Measurements from ENCODE around the gene COPE. TPM values are rescaled to one million over a fixed set of nuclear protein-coding genes. Genes with fewer than 3 reads are reported as not detected.
A peak's percentile ranks its signal among the peaks of the same experiment; 100 is the strongest.

COPE gene
- total and polyA plus RNA-seq, 8 donors = 81.1 to 226 (median 103) TPM

DNA sequence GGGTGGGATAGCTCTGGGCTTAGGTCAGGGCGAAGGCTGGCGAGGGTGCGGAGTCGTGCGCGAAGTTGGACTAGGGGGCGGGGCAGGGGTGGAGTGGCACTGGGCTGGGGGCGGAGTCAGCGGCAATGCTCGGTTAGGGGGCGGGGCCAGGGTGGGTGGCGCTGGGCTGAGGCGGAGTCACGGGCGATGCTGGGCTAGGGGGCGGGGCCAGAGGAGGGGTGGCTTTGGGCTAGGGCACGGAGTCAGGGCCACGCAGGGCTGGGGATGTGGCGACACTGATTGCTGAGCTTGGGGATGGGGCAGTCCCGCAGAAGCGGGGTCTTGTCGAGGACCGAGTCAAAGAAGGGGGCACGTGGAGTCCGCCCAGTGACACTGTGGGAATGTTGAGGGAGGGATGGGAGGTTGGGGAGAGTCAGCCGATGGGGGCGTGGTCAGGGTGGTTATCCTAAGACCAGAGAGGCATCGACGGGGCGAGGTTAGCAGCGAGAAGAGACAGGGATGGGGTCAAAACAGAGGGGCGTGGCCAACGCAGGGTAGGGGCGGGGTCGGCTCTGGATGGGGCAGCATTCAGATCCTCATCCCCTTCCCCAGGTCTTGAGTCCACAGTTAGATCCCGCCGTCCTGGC lies 13.1 kb upstream of the COPE start:
- DNase-seq = peak in 3 of 4 donors; percentile 59 to 97 (median 84)
- no peaks in the 10 kb centered on the region for H3K27me3 ChIP-seq
- peak overlapping the region in 1 of 2 donors; percentile 32 for H3K4me3 ChIP-seq
- TF ChIP-seq, protein P1, sequence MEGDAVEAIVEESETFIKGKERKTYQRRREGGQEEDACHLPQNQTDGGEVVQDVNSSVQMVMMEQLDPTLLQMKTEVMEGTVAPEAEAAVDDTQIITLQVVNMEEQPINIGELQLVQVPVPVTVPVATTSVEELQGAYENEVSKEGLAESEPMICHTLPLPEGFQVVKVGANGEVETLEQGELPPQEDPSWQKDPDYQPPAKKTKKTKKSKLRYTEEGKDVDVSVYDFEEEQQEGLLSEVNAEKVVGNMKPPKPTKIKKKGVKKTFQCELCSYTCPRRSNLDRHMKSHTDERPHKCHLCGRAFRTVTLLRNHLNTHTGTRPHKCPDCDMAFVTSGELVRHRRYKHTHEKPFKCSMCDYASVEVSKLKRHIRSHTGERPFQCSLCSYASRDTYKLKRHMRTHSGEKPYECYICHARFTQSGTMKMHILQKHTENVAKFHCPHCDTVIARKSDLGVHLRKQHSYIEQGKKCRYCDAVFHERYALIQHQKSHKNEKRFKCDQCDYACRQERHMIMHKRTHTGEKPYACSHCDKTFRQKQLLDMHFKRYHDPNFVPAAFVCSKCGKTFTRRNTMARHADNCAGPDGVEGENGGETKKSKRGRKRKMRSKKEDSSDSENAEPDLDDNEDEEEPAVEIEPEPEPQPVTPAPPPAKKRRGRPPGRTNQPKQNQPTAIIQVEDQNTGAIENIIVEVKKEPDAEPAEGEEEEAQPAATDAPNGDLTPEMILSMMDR (IDR thresholded peaks at IDR 0.05) = no peak
- peaks cover 0 to 65% of the 10 kb centered on the region in 2 donors for H3K36me3 ChIP-seq
- intact Hi-C loops (cut with DNase I) = no loop called here
- ATAC-seq = peak; percentile 94
- H3K4me1 ChIP-seq = peaks cover 0 to 12% of the 10 kb centered on the region in 2 donors
- H3K27ac ChIP-seq = no peak overlapping the region
- H3K9me3 ChIP-seq = no peaks in the 10 kb centered on the region

DNA sequence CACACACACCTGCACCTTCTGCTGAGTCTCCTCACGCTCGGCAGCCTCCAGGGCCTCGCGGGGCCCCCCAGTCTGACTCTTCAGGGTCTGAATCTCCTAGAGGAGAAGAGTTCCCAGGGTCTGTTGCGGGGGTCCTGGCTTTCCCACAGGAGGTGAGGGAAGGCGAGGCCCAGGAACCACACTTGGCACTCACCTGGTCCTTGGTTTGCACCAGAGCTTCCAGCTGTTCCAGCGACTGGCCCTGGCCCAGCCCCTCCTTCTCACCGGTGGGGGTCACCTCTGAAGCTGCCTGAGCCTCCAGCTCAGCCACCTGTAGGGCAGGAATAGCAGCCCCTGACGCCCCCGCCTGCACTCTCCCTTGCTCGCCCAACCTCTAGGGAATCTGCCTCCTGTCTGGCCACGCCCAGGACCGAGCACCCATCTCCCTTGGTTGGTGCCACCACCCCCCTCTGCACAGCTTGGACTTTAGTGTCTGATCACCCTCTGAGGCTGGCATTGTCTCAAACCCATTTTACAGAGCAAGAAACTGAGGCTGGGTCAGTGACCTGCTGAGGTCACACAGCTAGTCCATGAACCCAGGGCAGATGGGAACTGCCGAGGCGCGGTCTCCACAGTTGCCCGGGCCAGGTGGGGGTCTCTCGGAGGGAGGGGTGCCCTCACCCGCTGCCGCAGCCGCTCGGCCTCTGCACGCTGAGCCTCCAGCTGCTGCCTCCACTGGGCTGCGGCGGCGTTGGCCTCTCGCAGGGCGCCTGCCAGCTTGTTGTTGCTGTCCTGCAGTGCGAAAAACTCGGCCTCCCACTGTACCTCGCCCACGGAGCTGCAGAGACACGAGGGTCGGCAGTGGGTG lies 12.4 kb upstream of the COPE start:
- peaks cover 0 to 73% of the 10 kb centered on the region in 2 donors for H3K36me3 ChIP-seq
- ATAC-seq = no peak

DNA sequence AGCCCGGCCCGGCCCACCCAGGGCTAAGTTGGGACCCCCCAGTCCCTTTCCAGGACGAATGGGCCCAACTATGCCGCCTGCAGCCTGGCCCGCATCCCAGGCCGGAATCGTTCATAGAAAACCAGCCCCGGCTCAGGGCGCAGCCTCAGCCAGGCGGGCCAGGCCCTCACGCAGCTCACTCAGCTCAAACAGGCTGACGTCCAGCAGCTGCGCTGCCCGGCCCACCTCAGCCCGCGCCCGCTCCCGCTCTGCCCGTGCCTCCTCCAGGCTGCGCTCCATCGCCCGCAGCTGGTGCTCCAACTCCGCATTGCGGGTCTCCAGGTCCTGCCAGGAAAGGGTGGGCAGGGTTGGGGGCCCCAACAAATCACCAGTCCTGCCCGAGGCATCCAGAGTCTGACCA lies 10.1 kb upstream of the COPE start:
- Histone ChIP-seq H3K9me3 (no peaks in the 10 kb centered on the region), H3K4me1 (peaks cover 0 to 12% of the 10 kb centered on the region in 2 donors), H3K27me3 (no peaks in the 10 kb centered on the region), H3K36me3 (peaks cover 0 to 84% of the 10 kb centered on the region in 2 donors), H3K4me3 (no peak overlapping the region), H3K27ac (no peak overlapping the region)
- DNase-seq (no peak), ATAC-seq (no peak)
- intact Hi-C loops (cut with DNase I) = no loop called here
- TF ChIP-seq, protein P1 (IDR thresholded peaks at IDR 0.05) = no peak

More for the DNA sequence above, 12.4 kb upstream of the COPE start:
- no peak overlapping the region for H3K4me3 ChIP-seq
- no peak overlapping the region for H3K27ac ChIP-seq
- intact Hi-C loops (cut with DNase I) = no loop called here
- no peaks in the 10 kb centered on the region for H3K9me3 ChIP-seq
- no peaks in the 10 kb centered on the region for H3K27me3 ChIP-seq
- DNase-seq = no peak
- TF ChIP-seq, protein P1 (IDR thresholded peaks at IDR 0.05) = no peak
- peaks cover 0 to 12% of the 10 kb centered on the region in 2 donors for H3K4me1 ChIP-seq

DNA sequence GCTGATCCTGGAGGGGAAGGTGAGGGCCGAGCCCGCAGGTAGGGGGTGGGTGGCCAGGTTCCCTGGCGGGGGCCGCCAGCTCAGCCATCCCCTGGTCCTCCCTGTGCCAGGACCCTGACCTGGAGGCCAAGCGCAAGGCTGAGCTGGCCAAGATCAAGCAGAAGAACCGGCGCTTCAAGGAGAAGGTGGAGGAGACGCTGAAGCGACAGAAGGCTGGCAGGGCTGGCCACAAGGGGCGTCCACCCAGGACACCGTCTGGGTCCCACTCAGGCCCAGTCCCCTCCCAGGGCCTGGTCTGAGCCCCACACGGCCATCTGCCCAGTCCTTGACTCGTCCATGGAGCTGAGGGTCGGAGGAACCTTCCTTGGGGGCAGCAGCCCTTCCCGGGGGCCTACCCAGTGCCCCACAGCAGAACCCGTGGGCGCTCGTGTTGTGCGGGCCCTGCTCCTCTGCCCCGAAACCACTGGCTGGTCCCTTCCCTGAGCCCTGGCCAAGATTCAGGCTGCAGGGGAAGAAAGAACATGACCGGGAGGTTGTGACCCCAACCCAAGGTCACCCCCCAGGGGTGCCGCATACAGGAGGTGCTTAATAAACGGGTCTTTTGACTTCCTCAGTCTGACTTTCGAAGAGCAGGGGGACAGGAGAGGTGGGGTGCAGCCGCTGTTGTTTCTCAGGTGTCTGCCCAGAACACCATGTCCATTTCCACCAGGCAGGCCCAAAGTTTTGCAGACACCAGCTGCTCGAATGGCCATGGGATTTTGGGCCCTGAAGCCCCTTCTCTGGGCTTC lies 9.0 kb upstream of the COPE start:
- DNase-seq (no peak), ATAC-seq (no peak)
- Histone ChIP-seq H3K36me3 (peaks cover 0 to 88% of the 10 kb centered on the region in 2 donors), H3K4me1 (peaks cover 0 to 10% of the 10 kb centered on the region in 2 donors), H3K4me3 (no peak overlapping the region), H3K27ac (no peak overlapping the region), H3K9me3 (no peaks in the 10 kb centered on the region), H3K27me3 (no peaks in the 10 kb centered on the region)
- TF ChIP-seq, protein P1 (IDR thresholded peaks at IDR 0.05) = no peak
- intact Hi-C loops (cut with DNase I) = no loop called here

Data from left lung (tissue), 10 donors.